DOHH2 (cell line): ENCODE results near the gene CACNB4.

ENCODE experiments used
- EZH2phosphoT487 ChIP-seq: fragments of 200-600 bp; sonication (generic); IDR thresholded peaks from 2 replicates; pipeline ENCODE4 v1.6.1; 2017; ENCODE audit warnings: borderline replicate concordance, mild to moderate bottlenecking, antibody characterized with exemption, low read length, moderate library complexity, mixed read lengths
- TF ChIP-seq, protein P1 (sequence below): fragments of 200-600 bp; sonication (generic); IDR thresholded peaks from one replicate; pipeline ENCODE4 v1.5.1; 2014; ENCODE audit warnings: antibody characterized with exemption, mild to moderate bottlenecking, low read depth, low read length; ENCODE audit not compliant: poor library complexity, severe bottlenecking

DNA sequence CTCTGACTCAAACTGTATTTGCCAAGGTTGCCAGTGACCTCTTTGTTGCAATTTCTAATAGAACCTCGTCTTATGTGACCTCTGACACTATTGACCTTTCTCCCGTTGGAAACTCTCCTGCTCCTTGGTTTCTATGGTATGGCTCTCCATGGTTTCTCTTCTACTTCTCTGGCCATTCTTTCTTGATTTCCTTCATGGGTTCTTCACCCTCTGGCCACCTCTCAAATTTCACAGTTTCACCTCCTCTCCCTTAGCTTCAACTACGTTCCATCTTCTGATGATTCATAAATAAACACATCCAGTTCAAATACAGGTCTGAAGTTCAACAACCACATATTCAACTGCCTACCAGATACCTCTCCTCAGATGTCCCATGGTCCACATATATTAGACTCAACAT is 109.5 kb downstream of the CACNB4 start:
- TF ChIP-seq, protein P1, sequence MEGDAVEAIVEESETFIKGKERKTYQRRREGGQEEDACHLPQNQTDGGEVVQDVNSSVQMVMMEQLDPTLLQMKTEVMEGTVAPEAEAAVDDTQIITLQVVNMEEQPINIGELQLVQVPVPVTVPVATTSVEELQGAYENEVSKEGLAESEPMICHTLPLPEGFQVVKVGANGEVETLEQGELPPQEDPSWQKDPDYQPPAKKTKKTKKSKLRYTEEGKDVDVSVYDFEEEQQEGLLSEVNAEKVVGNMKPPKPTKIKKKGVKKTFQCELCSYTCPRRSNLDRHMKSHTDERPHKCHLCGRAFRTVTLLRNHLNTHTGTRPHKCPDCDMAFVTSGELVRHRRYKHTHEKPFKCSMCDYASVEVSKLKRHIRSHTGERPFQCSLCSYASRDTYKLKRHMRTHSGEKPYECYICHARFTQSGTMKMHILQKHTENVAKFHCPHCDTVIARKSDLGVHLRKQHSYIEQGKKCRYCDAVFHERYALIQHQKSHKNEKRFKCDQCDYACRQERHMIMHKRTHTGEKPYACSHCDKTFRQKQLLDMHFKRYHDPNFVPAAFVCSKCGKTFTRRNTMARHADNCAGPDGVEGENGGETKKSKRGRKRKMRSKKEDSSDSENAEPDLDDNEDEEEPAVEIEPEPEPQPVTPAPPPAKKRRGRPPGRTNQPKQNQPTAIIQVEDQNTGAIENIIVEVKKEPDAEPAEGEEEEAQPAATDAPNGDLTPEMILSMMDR: no peak
- TF ChIP-seq EZH2phosphoT487: no peak
